Measurements from ENCODE around the gene MSRB3. TPM values are rescaled to one million over a fixed set of nuclear protein-coding genes. Genes with fewer than 3 reads are reported as not detected.

Gene MSRB3
- total RNA-seq, 1 donor: 72.4 TPM

GRCh38 chr12:65257986-65258385 is 20.5 kb upstream of the MSRB3 start:
- no peak overlapping the region for H3K4me3 ChIP-seq (ENCODE audit: insufficient read depth, low read length)
- no peak for TF ChIP-seq CTCF (IDR thresholded peaks at IDR 0.05; ENCODE audit: extremely low read depth, low read depth, low read length)
- no peaks in the 10 kb centered on the region for H3K36me3 ChIP-seq (ENCODE audit: insufficient read depth, low read length)
- DNase-seq (ENCODE audit: insufficient read length, low spot score, missing footprints): no peak
- no peaks in the 10 kb centered on the region for H4K20me1 ChIP-seq (ENCODE audit: insufficient read depth, low read length)
- no peaks in the 10 kb centered on the region for H3K79me2 ChIP-seq (ENCODE audit: insufficient read depth, low read length)
- H3K27me3 ChIP-seq (ENCODE audit: insufficient read depth, low read length): no peaks in the 10 kb centered on the region
- H3K9me3 ChIP-seq (ENCODE audit: low read depth, low read length): no peaks in the 10 kb centered on the region
- H3K4me1 ChIP-seq (ENCODE audit: insufficient read depth, low read length): no peaks in the 10 kb centered on the region
- H3K27ac ChIP-seq (ENCODE audit: low read depth, low read length): no peak overlapping the region
- no peak overlapping the region for H3K4me2 ChIP-seq (ENCODE audit: insufficient read depth, low read length)
- H2AFZ ChIP-seq (ENCODE audit: low read length): no peak overlapping the region

GRCh38 chr12:65259501-65259900 is 19.0 kb upstream of the MSRB3 start:
- no peak for DNase-seq (ENCODE audit: insufficient read length, low spot score, missing footprints)
- no peak for TF ChIP-seq CTCF (IDR thresholded peaks at IDR 0.05; ENCODE audit: extremely low read depth, low read depth, low read length)
- Histone ChIP-seq H3K4me2 (ENCODE audit: insufficient read depth, low read length) (no peak overlapping the region), H3K9me3 (ENCODE audit: low read depth, low read length) (no peaks in the 10 kb centered on the region), H2AFZ (ENCODE audit: low read length) (no peak overlapping the region), H3K36me3 (ENCODE audit: insufficient read depth, low read length) (no peaks in the 10 kb centered on the region), H4K20me1 (ENCODE audit: insufficient read depth, low read length) (no peaks in the 10 kb centered on the region), H3K4me3 (ENCODE audit: insufficient read depth, low read length) (no peak overlapping the region), H3K4me1 (ENCODE audit: insufficient read depth, low read length) (no peaks in the 10 kb centered on the region), H3K27ac (ENCODE audit: low read depth, low read length) (no peak overlapping the region), H3K79me2 (ENCODE audit: insufficient read depth, low read length) (no peaks in the 10 kb centered on the region), H3K27me3 (ENCODE audit: insufficient read depth, low read length) (no peaks in the 10 kb centered on the region)

GRCh38 chr12:65263777-65264176 is 14.7 kb upstream of the MSRB3 start:
- no peak overlapping the region for H3K4me2 ChIP-seq (ENCODE audit: insufficient read depth, low read length)
- no peaks in the 10 kb centered on the region for H3K9me3 ChIP-seq (ENCODE audit: low read depth, low read length)
- H3K4me1 ChIP-seq (ENCODE audit: insufficient read depth, low read length): no peaks in the 10 kb centered on the region
- H3K4me3 ChIP-seq (ENCODE audit: insufficient read depth, low read length): no peak overlapping the region
- no peak overlapping the region for H3K27ac ChIP-seq (ENCODE audit: low read depth, low read length)
- H2AFZ ChIP-seq (ENCODE audit: low read length): no peak overlapping the region
- no peaks in the 10 kb centered on the region for H4K20me1 ChIP-seq (ENCODE audit: insufficient read depth, low read length)
- DNase-seq (ENCODE audit: insufficient read length, low spot score, missing footprints): no peak
- no peaks in the 10 kb centered on the region for H3K79me2 ChIP-seq (ENCODE audit: insufficient read depth, low read length)
- H3K36me3 ChIP-seq (ENCODE audit: insufficient read depth, low read length): no peaks in the 10 kb centered on the region
- TF ChIP-seq CTCF (IDR thresholded peaks at IDR 0.05; ENCODE audit: extremely low read depth, low read depth, low read length): no peak
- H3K27me3 ChIP-seq (ENCODE audit: insufficient read depth, low read length): no peaks in the 10 kb centered on the region

GRCh38 chr12:65266408-65266807 is 12.1 kb upstream of the MSRB3 start:
- no peak overlapping the region for H3K4me3 ChIP-seq (ENCODE audit: insufficient read depth, low read length)
- H3K4me1 ChIP-seq (ENCODE audit: insufficient read depth, low read length): no peaks in the 10 kb centered on the region
- no peaks in the 10 kb centered on the region for H3K9me3 ChIP-seq (ENCODE audit: low read depth, low read length)
- H3K27ac ChIP-seq (ENCODE audit: low read depth, low read length): no peak overlapping the region
- H3K27me3 ChIP-seq (ENCODE audit: insufficient read depth, low read length): no peaks in the 10 kb centered on the region
- no peak for TF ChIP-seq CTCF (IDR thresholded peaks at IDR 0.05; ENCODE audit: extremely low read depth, low read depth, low read length)
- H3K4me2 ChIP-seq (ENCODE audit: insufficient read depth, low read length): no peak overlapping the region
- no peak overlapping the region for H2AFZ ChIP-seq (ENCODE audit: low read length)
- no peaks in the 10 kb centered on the region for H3K79me2 ChIP-seq (ENCODE audit: insufficient read depth, low read length)
- no peaks in the 10 kb centered on the region for H3K36me3 ChIP-seq (ENCODE audit: insufficient read depth, low read length)
- no peak for DNase-seq (ENCODE audit: insufficient read length, low spot score, missing footprints)
- no peaks in the 10 kb centered on the region for H4K20me1 ChIP-seq (ENCODE audit: insufficient read depth, low read length)
